ENCODE data around the gene RNF213. TPM values are rescaled to one million over a fixed set of nuclear protein-coding genes. Genes with fewer than 3 reads are reported as not detected.
"Not testable (repeated sequence)": the region's sequence is repeated elsewhere in the genome, so short reads cannot be mapped to it uniquely, and the experiment has no call there.

The RNF213 gene
- total RNA-seq, 4 donors from 2014 or later = 57.8 to 197 (median 94.1) TPM

DNA sequence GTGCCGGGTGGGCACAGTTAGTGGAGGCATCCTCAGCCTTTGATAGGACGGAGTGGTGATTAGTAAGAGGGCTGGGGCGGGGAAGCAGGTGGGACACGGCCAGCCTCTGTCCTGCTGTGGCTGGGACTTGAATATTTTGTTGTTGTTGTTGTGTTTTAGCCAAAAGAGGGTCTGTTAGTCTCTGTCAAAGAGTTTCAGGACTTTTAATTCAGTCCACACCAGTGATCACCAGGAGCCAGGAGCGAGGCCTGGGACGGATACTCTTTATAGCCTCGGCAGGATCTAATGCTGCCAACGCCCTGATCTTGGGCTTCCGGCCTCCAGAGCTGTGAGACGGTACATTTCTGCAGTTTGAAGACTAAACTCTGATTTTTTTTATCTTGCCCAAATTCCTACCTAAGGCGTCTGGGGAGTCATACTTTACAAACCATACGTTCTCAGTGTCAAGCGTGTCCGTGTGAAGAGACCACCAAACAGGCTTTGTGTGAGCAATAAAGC, 2.9 kb upstream of the RNF213 start:
- H3K4me1 ChIP-seq = peaks cover 40% of the 10 kb centered on the region

GRCh38 chr17:80258296-80258695, 2.4 kb upstream of the RNF213 start:
- Histone ChIP-seq H3K27ac (peak overlapping the region; percentile 24), H3K4me1 (peaks cover 46% of the 10 kb centered on the region)
- not testable (repeated sequence) for H3K9me3 ChIP-seq; H3K27me3 ChIP-seq; DNase-seq (ENCODE audit: low spot score in 2 of 2); H3K4me3 ChIP-seq; H3K36me3 ChIP-seq
- 70% methylated on average over 2 of the region's 2 CpGs for WGBS

More for the DNA sequence above, 2.9 kb upstream of the RNF213 start:
- Histone ChIP-seq H3K9me3 (no peaks in the 10 kb centered on the region), H3K36me3 (no peaks in the 10 kb centered on the region), H3K27me3 (no peaks in the 10 kb centered on the region), H3K4me3 (no peak overlapping the region), H3K27ac (peak overlapping the region; percentile 24)
- TF ChIP-seq, protein P1, sequence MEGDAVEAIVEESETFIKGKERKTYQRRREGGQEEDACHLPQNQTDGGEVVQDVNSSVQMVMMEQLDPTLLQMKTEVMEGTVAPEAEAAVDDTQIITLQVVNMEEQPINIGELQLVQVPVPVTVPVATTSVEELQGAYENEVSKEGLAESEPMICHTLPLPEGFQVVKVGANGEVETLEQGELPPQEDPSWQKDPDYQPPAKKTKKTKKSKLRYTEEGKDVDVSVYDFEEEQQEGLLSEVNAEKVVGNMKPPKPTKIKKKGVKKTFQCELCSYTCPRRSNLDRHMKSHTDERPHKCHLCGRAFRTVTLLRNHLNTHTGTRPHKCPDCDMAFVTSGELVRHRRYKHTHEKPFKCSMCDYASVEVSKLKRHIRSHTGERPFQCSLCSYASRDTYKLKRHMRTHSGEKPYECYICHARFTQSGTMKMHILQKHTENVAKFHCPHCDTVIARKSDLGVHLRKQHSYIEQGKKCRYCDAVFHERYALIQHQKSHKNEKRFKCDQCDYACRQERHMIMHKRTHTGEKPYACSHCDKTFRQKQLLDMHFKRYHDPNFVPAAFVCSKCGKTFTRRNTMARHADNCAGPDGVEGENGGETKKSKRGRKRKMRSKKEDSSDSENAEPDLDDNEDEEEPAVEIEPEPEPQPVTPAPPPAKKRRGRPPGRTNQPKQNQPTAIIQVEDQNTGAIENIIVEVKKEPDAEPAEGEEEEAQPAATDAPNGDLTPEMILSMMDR (IDR thresholded peaks at IDR 0.05) = no peak
- no peak for TF ChIP-seq POLR2A (IDR thresholded peaks at IDR 0.05)
- no peak for TF ChIP-seq EP300 (IDR thresholded peaks at IDR 0.05)
- TF ChIP-seq POLR2AphosphoS5 (IDR thresholded peaks at IDR 0.05) = no peak
- 74% methylated on average over 14 of the region's 14 CpGs for WGBS
- no peak for DNase-seq (ENCODE audit: low spot score in 2 of 2)

GRCh38 chr17:80259457-80260068, 1.1 kb upstream of the RNF213 start:
- H3K4me3 ChIP-seq = peak overlapping the region; percentile 70
- H3K27me3 ChIP-seq = no peaks in the 10 kb centered on the region
- no peaks in the 10 kb centered on the region for H3K9me3 ChIP-seq
- TF ChIP-seq, protein P1 (IDR thresholded peaks at IDR 0.05) = no peak
- peaks cover 4% of the 10 kb centered on the region for H3K36me3 ChIP-seq
- 49% methylated on average over 18 of the region's 18 CpGs for WGBS
- peak overlapping the region; percentile 91 for H3K27ac ChIP-seq
- DNase-seq (ENCODE audit: low spot score in 2 of 2) = no peak
- peaks cover 55% of the 10 kb centered on the region for H3K4me1 ChIP-seq

- Histone ChIP-seq H3K27ac (peak overlapping the region; percentile 91), H3K4me1 (peaks cover 51% of the 10 kb centered on the region), H3K9me3 (no peaks in the 10 kb centered on the region), H3K4me3 (peak overlapping the region; percentile 70), H3K27me3 (no peaks in the 10 kb centered on the region), H3K36me3 (peaks cover 7% of the 10 kb centered on the region)
- peak in 1 of 2 donors; percentile 78 for DNase-seq (ENCODE audit: low spot score in 2 of 2)
- 11% methylated on average over 10 of the region's 63 CpGs for WGBS
- TF ChIP-seq POLR2AphosphoS5 (IDR thresholded peaks at IDR 0.05) = no peak
- TF ChIP-seq, protein P1 (IDR thresholded peaks at IDR 0.05) = no peak
- TF ChIP-seq POLR2A (IDR thresholded peaks at IDR 0.05) = peak in 1 of 2 donors; percentile 32
- TF ChIP-seq EP300 (IDR thresholded peaks at IDR 0.05) = no peak
Observed at GRCh38 chr17:80260069-80260535, 550 bp upstream of the RNF213 start.

GRCh38 chr17:80261159-80261894, 675 bp downstream of the RNF213 start:
- H3K36me3 ChIP-seq = peaks cover 19% of the 10 kb centered on the region
- DNase-seq (ENCODE audit: low spot score in 2 of 2) = no peak
- H3K27ac ChIP-seq = peak overlapping the region; percentile 97
- TF ChIP-seq POLR2AphosphoS5 (IDR thresholded peaks at IDR 0.05) (no peak), EP300 (IDR thresholded peaks at IDR 0.05) (no peak), POLR2A (IDR thresholded peaks at IDR 0.05) (no peak)
- TF ChIP-seq, protein P1 (IDR thresholded peaks at IDR 0.05) = no peak
- peak overlapping the region; percentile 96 for H3K4me3 ChIP-seq
- no peaks in the 10 kb centered on the region for H3K9me3 ChIP-seq
- H3K4me1 ChIP-seq = peaks cover 48% of the 10 kb centered on the region
- H3K27me3 ChIP-seq = no peaks in the 10 kb centered on the region
- 6% methylated on average over 12 of the region's 45 CpGs for WGBS
